ENCODE data around the gene GNB2. TPM values are rescaled to one million over a fixed set of nuclear protein-coding genes. Genes with fewer than 3 reads are reported as not detected.

GNB2 gene
- total and polyA plus RNA-seq, 2 of the 13 experiments (the other 11 are each of a cell fraction or from before 2014, with no cell fraction given): 48.3 to 67.1 TPM

DNA sequence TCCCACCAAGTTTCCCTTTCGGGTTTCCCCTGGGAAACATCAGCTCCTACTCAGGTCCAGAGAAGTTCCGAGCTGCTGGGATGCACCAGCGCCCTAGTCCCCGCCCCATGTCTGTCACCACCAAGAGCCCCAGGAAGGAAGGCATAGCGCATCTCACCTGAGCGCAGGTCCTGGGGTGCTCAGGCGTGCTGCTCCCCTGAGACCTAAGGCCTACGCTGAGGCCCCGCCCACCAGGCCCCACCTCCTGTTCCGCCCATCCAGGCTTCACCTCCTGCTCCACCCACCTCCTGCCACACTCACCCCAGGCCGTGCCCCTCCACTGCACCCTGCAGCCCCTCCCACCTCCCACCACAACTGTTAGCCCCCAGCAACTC lies 31.0 kb upstream of the GNB2 start:
- H3K9ac ChIP-seq (ENCODE audit: insufficient read depth, low read depth, low read length): peak overlapping the region; percentile 75
- peak; percentile 46 for FAIRE-seq
- no peaks in the 10 kb centered on the region for H3K9me3 ChIP-seq (ENCODE audit: low read length)
- in situ Hi-C loops (cut with HindIII; ENCODE audit: extremely low pct_ligation_motif_present, low pct_unique_long_range_greater_than_20kb): no loop called here
- ATAC-seq: peak; percentile 83
- POLR2A ChIA-PET: interaction anchor here (0.6 to 2.6 kb wide), 18 partner anchors 9 to 1421 kb away, joined by 3 to 17 read pairs (median 4); partner anchors contain the start of genes ACTL6B, FBXO24, GNB2 and LRCH4
- intact Hi-C loops (cut with micrococcal nuclease; ENCODE audit: unreplicated experiment): loop anchor here (1.0 kb wide), 1 partner anchor 31 kb away; the partner anchor contains the start of gene GNB2
- no peaks in the 10 kb centered on the region for H3K79me2 ChIP-seq (ENCODE audit: insufficient read depth, low read length)
- peaks cover 41% of the 10 kb centered on the region for H3K4me1 ChIP-seq (ENCODE audit: insufficient read depth, low read length)
- peak overlapping the region; percentile 88 for H3K27ac ChIP-seq (ENCODE audit: extremely low read length, insufficient read depth, low read length)
- no peak overlapping the region for H2AFZ ChIP-seq (ENCODE audit: low read length)
- H3K4me2 ChIP-seq (ENCODE audit: low read depth, low read length): peak overlapping the region; percentile 97
- no peaks in the 10 kb centered on the region for H3K36me3 ChIP-seq (replicated peaks in 1 of 2; ENCODE audit: control insufficient read depth in 1 of 2, insufficient read depth in 2 of 2, low read length in 2 of 2)
- CTCF ChIA-PET (ENCODE audit: low intra/inter-chr PET ratio, low total read pairs): no interaction called here
- no TSS peak for BruUV-seq (replicated peaks)
- no peaks in the 10 kb centered on the region for H4K20me1 ChIP-seq (ENCODE audit: insufficient read depth, low read length)
- H3K27me3 ChIP-seq (ENCODE audit: control insufficient read depth in 1 of 2, insufficient read depth in 2 of 2, low read length in 2 of 2): peaks cover 5 to 17% of the 10 kb centered on the region in 2 experiments; a peak in 4 of 5 replicates
- 0% methylated on average over 2 of the region's 11 CpGs for WGBS (ENCODE audit: low lambda C conversion rate)
- H3K4me3 ChIP-seq (replicated peaks in 1 of 3; ENCODE audit: insufficient read depth in 1 of 3, low read depth in 2 of 3, low read length in 3 of 3): peak overlapping the region; percentile 57 to 84 (median 64)
- DNase-seq (ENCODE audit: low spot score): peak; percentile 38
- peak; percentile 28; the same call in 1 of the 2 replicates for TF ChIP-seq SALL1 (CRISPR knock-in tag; IDR thresholded peaks at IDR 0.05)
- no peak for TF ChIP-seq PHF20 (CRISPR knock-in tag; IDR thresholded peaks at IDR 0.05)
- TF ChIP-seq JUND (CRISPR knock-in tag; IDR thresholded peaks at IDR 0.05): no peak
- no peak for TF ChIP-seq SP2 (CRISPR knock-in tag; IDR thresholded peaks at IDR 0.05)
- no peak for TF ChIP-seq YEATS4 (CRISPR knock-in tag; IDR thresholded peaks at IDR 0.05; ENCODE audit: borderline replicate concordance)
- 0 out of 2 replicates have a peak, but pooled peaks have one; percentile 17 for TF ChIP-seq MIXL1 (CRISPR knock-in tag; IDR thresholded peaks at IDR 0.05)
- no peak for TF ChIP-seq HMG20A (CRISPR knock-in tag; IDR thresholded peaks at IDR 0.05; ENCODE audit: borderline replicate concordance)
- no peak for TF ChIP-seq MBD4 (IDR thresholded peaks at IDR 0.05; ENCODE audit: borderline replicate concordance, low read length)
- TF ChIP-seq TEAD2 (CRISPR knock-in tag; IDR thresholded peaks at IDR 0.05): no peak
- TF ChIP-seq ZNF768 (CRISPR knock-in tag; IDR thresholded peaks at IDR 0.05): peak; percentile 23; the same call in 1 of the 2 replicates
- TF ChIP-seq ZNF850 (CRISPR knock-in tag; conservative IDR thresholded peaks at IDR 0.05): no peak
- TF ChIP-seq, protein P1, sequence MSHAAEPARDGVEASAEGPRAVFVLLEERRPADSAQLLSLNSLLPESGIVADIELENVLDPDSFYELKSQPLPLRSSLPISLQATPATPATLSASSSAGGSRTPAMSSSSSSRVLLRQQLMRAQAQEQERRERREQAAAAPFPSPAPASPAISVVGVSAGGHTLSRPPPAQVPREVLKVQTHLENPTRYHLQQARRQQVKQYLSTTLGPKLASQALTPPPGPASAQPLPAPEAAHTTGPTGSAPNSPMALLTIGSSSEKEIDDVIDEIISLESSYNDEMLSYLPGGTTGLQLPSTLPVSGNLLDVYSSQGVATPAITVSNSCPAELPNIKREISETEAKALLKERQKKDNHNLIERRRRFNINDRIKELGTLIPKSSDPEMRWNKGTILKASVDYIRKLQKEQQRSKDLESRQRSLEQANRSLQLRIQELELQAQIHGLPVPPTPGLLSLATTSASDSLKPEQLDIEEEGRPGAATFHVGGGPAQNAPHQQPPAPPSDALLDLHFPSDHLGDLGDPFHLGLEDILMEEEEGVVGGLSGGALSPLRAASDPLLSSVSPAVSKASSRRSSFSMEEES (CRISPR knock-in tag; IDR thresholded peaks at IDR 0.05): 0 out of 2 replicates have a peak, but pooled peaks have one; percentile 8
- no peak; the same call in 1 of the 2 replicates for TF ChIP-seq RXRA (CRISPR knock-in tag; IDR thresholded peaks at IDR 0.05)
- no peak for TF ChIP-seq DR1 (CRISPR knock-in tag; IDR thresholded peaks at IDR 0.05)
- TF ChIP-seq ZFP36L2 (CRISPR knock-in tag; IDR thresholded peaks at IDR 0.05): no peak
- TF ChIP-seq ZBTB38 (CRISPR knock-in tag; IDR thresholded peaks at IDR 0.05): no peak
- TF ChIP-seq KAT7 (CRISPR knock-in tag; IDR thresholded peaks at IDR 0.05; ENCODE audit: borderline replicate concordance): no peak
- no peak for TF ChIP-seq KDM5B (CRISPR knock-in tag; IDR thresholded peaks at IDR 0.05; ENCODE audit: borderline replicate concordance)
- no peak for TF ChIP-seq SKIL (CRISPR knock-in tag; IDR thresholded peaks at IDR 0.05; ENCODE audit: borderline replicate concordance)
- no peak for TF ChIP-seq ZNF776 (CRISPR knock-in tag; IDR thresholded peaks at IDR 0.05)
- no peak for TF ChIP-seq CHD2 (IDR thresholded peaks at IDR 0.05; ENCODE audit: low read depth, low read length)
- TF ChIP-seq, protein P2, sequence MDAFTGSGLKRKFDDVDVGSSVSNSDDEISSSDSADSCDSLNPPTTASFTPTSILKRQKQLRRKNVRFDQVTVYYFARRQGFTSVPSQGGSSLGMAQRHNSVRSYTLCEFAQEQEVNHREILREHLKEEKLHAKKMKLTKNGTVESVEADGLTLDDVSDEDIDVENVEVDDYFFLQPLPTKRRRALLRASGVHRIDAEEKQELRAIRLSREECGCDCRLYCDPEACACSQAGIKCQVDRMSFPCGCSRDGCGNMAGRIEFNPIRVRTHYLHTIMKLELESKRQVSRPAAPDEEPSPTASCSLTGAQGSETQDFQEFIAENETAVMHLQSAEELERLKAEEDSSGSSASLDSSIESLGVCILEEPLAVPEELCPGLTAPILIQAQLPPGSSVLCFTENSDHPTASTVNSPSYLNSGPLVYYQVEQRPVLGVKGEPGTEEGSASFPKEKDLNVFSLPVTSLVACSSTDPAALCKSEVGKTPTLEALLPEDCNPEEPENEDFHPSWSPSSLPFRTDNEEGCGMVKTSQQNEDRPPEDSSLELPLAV (CRISPR knock-in tag; conservative IDR thresholded peaks at IDR 0.05; ENCODE audit: low read depth): no peak
- peak; percentile 73 for TF ChIP-seq ZFY (CRISPR knock-in tag; IDR thresholded peaks at IDR 0.05)
